Skeletal muscle tissue (tissue), 4 donors: ENCODE measurements around the gene RAB1B. TPM values are rescaled to one million over a fixed set of nuclear protein-coding genes. Genes with fewer than 3 reads are reported as not detected.

Experiments used
- H3K27ac ChIP-seq: one replicate; pipeline ENCODE4 v1.7.0; 2013; ENCODE audit warnings: mild to moderate bottlenecking, low read depth, low read length, inconsistent platforms
- H3K27me3 ChIP-seq, 3 donors: one replicate each; pipeline ENCODE4 v1.7.0; 2013; ENCODE audit warnings: low read length in 3 of 3; ENCODE audit not compliant: control insufficient read depth in 3 of 3, insufficient read depth in 3 of 3
- H3K36me3 ChIP-seq, 3 donors: one replicate each; pipeline ENCODE4 v1.7.0; 2013; ENCODE audit warnings: low read length in 3 of 3; ENCODE audit not compliant: control insufficient read depth in 3 of 3, insufficient read depth in 3 of 3
- H3K4me1 ChIP-seq, 3 donors: one replicate each; pipeline ENCODE4 v1.7.0; 2013; ENCODE audit warnings: low read length in 3 of 3, mild to moderate bottlenecking in 3 of 3; ENCODE audit not compliant: control insufficient read depth in 3 of 3, insufficient read depth in 3 of 3
- H3K4me3 ChIP-seq, 3 donors: one replicate each; pipeline ENCODE4 v1.7.0; 2013; ENCODE audit warnings: low read length in 3 of 3
- H3K9ac ChIP-seq, 3 donors: one replicate each; pipeline ENCODE4 v1.7.0; 2013; ENCODE audit warnings: low read length in 3 of 3, mild to moderate bottlenecking in 3 of 3, moderate library complexity in 2 of 3, low read depth in 1 of 3
- H3K9me3 ChIP-seq, 3 donors: one replicate each; pipeline ENCODE4 v1.7.0; 2013; ENCODE audit warnings: low read length in 3 of 3; ENCODE audit not compliant: control insufficient read depth in 3 of 3
- total RNA-seq: library from RNA; depleted of rRNA; stranded (reverse); fragments of >200 nt; gene quantifications from one replicate; pipeline ENCODE4 v1.2.3, GENCODE V29; 2014
- donor health status: Osteomylitis.

Gene RAB1B
- total RNA-seq, 1 donor from 2014 or later = 33.9 TPM

- H3K9me3 ChIP-seq = no peaks in the 10 kb centered on the region
- peaks cover 11 to 29% (median 21%) of the 10 kb centered on the region in 3 donors for H3K4me1 ChIP-seq
- no peaks in the 10 kb centered on the region for H3K36me3 ChIP-seq
- H3K27me3 ChIP-seq = peaks cover 18 to 27% (median 22%) of the 10 kb centered on the region in 3 donors
- H3K9ac ChIP-seq = peak overlapping the region; percentile 53 to 81 (median 68)
- H3K4me3 ChIP-seq = peak overlapping the region; percentile 82 to 91 (median 87)
- peak overlapping the region; percentile 73 for H3K27ac ChIP-seq
These were observed 43.6 kb downstream of the RAB1B start for GRCh38 chr11:66311965-66312548.

GRCh38 chr11:66312549-66313320 is 44.3 kb downstream of the RAB1B start:
- peak overlapping the region; percentile 59 to 81 (median 68) for H3K9ac ChIP-seq
- H3K36me3 ChIP-seq = no peaks in the 10 kb centered on the region
- peak overlapping the region; percentile 82 to 91 (median 87) for H3K4me3 ChIP-seq
- H3K27me3 ChIP-seq = peaks cover 18 to 27% (median 22%) of the 10 kb centered on the region in 3 donors
- H3K27ac ChIP-seq = peak overlapping the region; percentile 82
- H3K9me3 ChIP-seq = no peaks in the 10 kb centered on the region
- H3K4me1 ChIP-seq = peaks cover 11 to 34% (median 24%) of the 10 kb centered on the region in 3 donors

GRCh38 chr11:66313321-66314185 is 45.1 kb downstream of the RAB1B start:
- H3K27ac ChIP-seq = peak overlapping the region; percentile 82
- H3K4me1 ChIP-seq = peaks cover 18 to 42% (median 31%) of the 10 kb centered on the region in 3 donors
- H3K27me3 ChIP-seq = peaks cover 18 to 27% (median 22%) of the 10 kb centered on the region in 3 donors
- H3K9ac ChIP-seq = peak overlapping the region; percentile 43 to 78 (median 59)
- H3K9me3 ChIP-seq = no peaks in the 10 kb centered on the region
- peak overlapping the region; percentile 57 to 74 (median 69) for H3K4me3 ChIP-seq
- H3K36me3 ChIP-seq = no peaks in the 10 kb centered on the region

GRCh38 chr11:66314186-66314501 is 45.7 kb downstream of the RAB1B start:
- peak overlapping the region; percentile 17 to 74 (median 69) for H3K4me3 ChIP-seq
- peak overlapping the region in 2 of 3 donors; percentile 43 to 78 for H3K9ac ChIP-seq
- H3K36me3 ChIP-seq = no peaks in the 10 kb centered on the region

GRCh38 chr11:66314561-66315497 is 46.4 kb downstream of the RAB1B start:
- Histone ChIP-seq H3K27me3 (peaks cover 18 to 27% (median 22%) of the 10 kb centered on the region in 3 donors), H3K4me1 (peaks cover 21 to 44% (median 33%) of the 10 kb centered on the region in 3 donors), H3K9me3 (no peaks in the 10 kb centered on the region), H3K4me3 (peak overlapping the region; percentile 65 to 74 (median 69)), H3K27ac (peak overlapping the region; percentile 82), H3K9ac (peak overlapping the region; percentile 57 to 78 (median 62)), H3K36me3 (no peaks in the 10 kb centered on the region)

More at GRCh38 chr11:66314186-66314501, 45.7 kb downstream of the RAB1B start:
- Histone ChIP-seq H3K27ac (peak overlapping the region; percentile 82), H3K27me3 (peaks cover 18 to 27% (median 22%) of the 10 kb centered on the region in 3 donors), H3K4me1 (peaks cover 21 to 44% (median 33%) of the 10 kb centered on the region in 3 donors), H3K9me3 (no peaks in the 10 kb centered on the region)

GRCh38 chr11:66315498-66315885 is 47.1 kb downstream of the RAB1B start:
- H3K9me3 ChIP-seq = no peaks in the 10 kb centered on the region
- peak overlapping the region; percentile 65 to 74 (median 69) for H3K4me3 ChIP-seq
- H3K4me1 ChIP-seq = peaks cover 21 to 44% (median 33%) of the 10 kb centered on the region in 3 donors
- H3K27me3 ChIP-seq = peaks cover 18 to 27% (median 22%) of the 10 kb centered on the region in 3 donors
- peak overlapping the region; percentile 57 to 78 (median 62) for H3K9ac ChIP-seq
- H3K27ac ChIP-seq = peak overlapping the region; percentile 82
- no peaks in the 10 kb centered on the region for H3K36me3 ChIP-seq

GRCh38 chr11:66315921-66316811 is 47.7 kb downstream of the RAB1B start:
- Histone ChIP-seq H3K4me1 (peaks cover 21 to 44% (median 33%) of the 10 kb centered on the region in 3 donors), H3K36me3 (no peaks in the 10 kb centered on the region), H3K4me3 (peak overlapping the region; percentile 65 to 74 (median 69)), H3K27me3 (peaks cover 18 to 27% (median 22%) of the 10 kb centered on the region in 3 donors), H3K9me3 (no peaks in the 10 kb centered on the region), H3K27ac (peak overlapping the region; percentile 36), H3K9ac (peak overlapping the region; percentile 33 to 78 (median 56))

GRCh38 chr11:66316849-66317251 is 48.4 kb downstream of the RAB1B start, which contains the start of gene CD248:
Gene CD248, minus strand, starts transcription at chr11:66317044. Its CDS starts 17 bp downstream, at chr11:66317027.
- H3K36me3 ChIP-seq = no peaks in the 10 kb centered on the region
- H3K9ac ChIP-seq = peak within 1 kb of the TSS; percentile 33 to 78 (median 56)
- H3K27me3 ChIP-seq = peaks cover 18 to 27% (median 22%) of the 10 kb centered on the region in 3 donors
- H3K9me3 ChIP-seq = no peaks in the 10 kb centered on the region
- H3K27ac ChIP-seq = peak within 1 kb of the TSS; percentile 65
- peaks cover 22 to 46% (median 34%) of the 10 kb centered on the region in 3 donors for H3K4me1 ChIP-seq
- H3K4me3 ChIP-seq = peak within 1 kb of the TSS; percentile 65 to 74 (median 69)
